ENCODE results near the gene TGFB2. TPM values are rescaled to one million over a fixed set of nuclear protein-coding genes. Genes with fewer than 3 reads are reported as not detected.

The TGFB2 gene
- total RNA-seq, 4 donors from 2014 or later = 0.56 to 2.3 (median 0.86) TPM

DNA sequence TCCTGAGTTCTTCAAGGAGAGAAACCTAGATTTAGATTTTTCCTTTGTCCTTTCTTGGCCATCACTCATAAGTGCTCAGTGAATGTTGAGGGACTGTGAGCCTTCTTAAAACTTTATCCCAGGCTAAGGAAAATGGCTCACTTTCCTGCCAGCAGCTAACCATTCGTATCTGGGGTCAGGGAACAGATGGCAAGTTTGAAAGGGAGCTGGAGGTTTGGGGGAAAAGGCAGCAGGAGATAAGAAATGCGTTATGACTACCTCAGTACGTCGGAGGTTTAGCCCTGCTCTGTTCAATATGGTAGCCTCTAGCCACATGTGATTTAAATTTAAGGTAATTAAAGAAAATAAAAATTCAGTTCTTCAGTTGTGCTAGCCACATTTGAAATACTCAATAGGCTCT is 46.7 kb upstream of the TGFB2 start:
- in situ Hi-C loops (cut with MboI; ENCODE audit: low sequenced_read_pairs in 4 of 4) = no loop called here
- H3K27ac ChIP-seq = no peak overlapping the region

DNA sequence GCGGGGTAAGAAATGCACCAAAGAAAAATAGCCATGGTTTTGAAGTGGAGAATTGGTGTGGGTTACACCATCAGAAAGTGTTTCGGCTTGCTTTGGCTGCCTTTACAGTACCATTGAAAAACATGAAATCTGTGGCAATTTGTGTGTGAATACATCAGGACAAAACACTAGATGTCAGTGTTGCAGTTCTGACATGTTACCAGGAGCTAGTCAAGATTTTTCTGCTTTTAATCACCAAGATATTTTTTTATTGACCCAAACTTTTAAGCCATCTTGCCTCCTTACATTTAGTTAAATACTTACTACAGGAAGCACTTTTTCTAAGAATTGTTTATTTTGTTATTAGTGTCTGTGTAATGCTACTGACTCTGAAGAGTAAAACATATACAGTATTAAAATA is 45.7 kb upstream of the TGFB2 start:
- intact Hi-C loops (cut with DNase I; ENCODE audit: low total_unique reads) = no loop called here
- in situ Hi-C loops (cut with MboI; ENCODE audit: low sequenced_read_pairs in 4 of 4) = no loop called here
- peaks cover 3 to 11% of the 10 kb centered on the region in 2 donors for H3K4me1 ChIP-seq
- H3K9me3 ChIP-seq = no peaks in the 10 kb centered on the region
- H3K36me3 ChIP-seq = no peaks in the 10 kb centered on the region
- ATAC-seq (no peak), DNase-seq (no peak)
- H3K27me3 ChIP-seq = no peaks in the 10 kb centered on the region
- no peak for TF ChIP-seq POLR2A (IDR thresholded peaks at IDR 0.05)
- TF ChIP-seq, protein P1, sequence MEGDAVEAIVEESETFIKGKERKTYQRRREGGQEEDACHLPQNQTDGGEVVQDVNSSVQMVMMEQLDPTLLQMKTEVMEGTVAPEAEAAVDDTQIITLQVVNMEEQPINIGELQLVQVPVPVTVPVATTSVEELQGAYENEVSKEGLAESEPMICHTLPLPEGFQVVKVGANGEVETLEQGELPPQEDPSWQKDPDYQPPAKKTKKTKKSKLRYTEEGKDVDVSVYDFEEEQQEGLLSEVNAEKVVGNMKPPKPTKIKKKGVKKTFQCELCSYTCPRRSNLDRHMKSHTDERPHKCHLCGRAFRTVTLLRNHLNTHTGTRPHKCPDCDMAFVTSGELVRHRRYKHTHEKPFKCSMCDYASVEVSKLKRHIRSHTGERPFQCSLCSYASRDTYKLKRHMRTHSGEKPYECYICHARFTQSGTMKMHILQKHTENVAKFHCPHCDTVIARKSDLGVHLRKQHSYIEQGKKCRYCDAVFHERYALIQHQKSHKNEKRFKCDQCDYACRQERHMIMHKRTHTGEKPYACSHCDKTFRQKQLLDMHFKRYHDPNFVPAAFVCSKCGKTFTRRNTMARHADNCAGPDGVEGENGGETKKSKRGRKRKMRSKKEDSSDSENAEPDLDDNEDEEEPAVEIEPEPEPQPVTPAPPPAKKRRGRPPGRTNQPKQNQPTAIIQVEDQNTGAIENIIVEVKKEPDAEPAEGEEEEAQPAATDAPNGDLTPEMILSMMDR (IDR thresholded peaks at IDR 0.05 in 4 of 5, conservative IDR thresholded peaks at IDR 0.05 in 1 of 5) = peak in 2 of 5 experiments; percentile 13 to 36
- no peak overlapping the region for H3K4me3 ChIP-seq
- H3K27ac ChIP-seq = no peak overlapping the region

More for the DNA sequence above, 46.7 kb upstream of the TGFB2 start:
- DNase-seq = no peak
- intact Hi-C loops (cut with DNase I; ENCODE audit: low total_unique reads) = no loop called here
- Histone ChIP-seq H3K27me3 (no peaks in the 10 kb centered on the region), H3K4me3 (no peak overlapping the region), H3K9me3 (no peaks in the 10 kb centered on the region), H3K4me1 (peaks cover 3 to 9% of the 10 kb centered on the region in 2 donors), H3K36me3 (no peaks in the 10 kb centered on the region)
- no peak for ATAC-seq
- TF ChIP-seq, protein P1 (IDR thresholded peaks at IDR 0.05 in 4 of 5, conservative IDR thresholded peaks at IDR 0.05 in 1 of 5) = no peak
- no peak for TF ChIP-seq POLR2A (IDR thresholded peaks at IDR 0.05)

DNA sequence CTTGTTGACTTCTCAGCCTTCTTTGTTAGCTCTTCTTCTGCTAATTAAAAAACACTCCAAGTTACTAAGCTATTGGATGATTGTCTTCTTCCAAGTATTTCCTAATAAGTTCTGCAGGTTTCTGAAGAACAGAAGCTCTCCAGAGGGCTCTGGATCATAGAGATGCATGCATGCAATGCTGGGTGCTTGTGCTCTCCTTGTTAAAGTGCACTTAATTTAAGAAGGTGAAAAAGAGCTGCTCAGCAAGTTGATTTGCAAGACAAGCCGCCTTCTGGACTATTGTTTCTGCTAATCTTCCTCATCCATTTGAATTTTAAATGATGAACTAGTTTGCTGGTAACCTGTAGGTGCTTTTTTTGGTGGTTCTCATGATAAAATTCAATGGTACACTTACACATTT is 43.9 kb upstream of the TGFB2 start:
- in situ Hi-C loops (cut with MboI; ENCODE audit: low sequenced_read_pairs in 4 of 4) (no loop called here), intact Hi-C loops (cut with DNase I; ENCODE audit: low total_unique reads) (no loop called here)
- DNase-seq (no peak), ATAC-seq (no peak)
- peaks cover 3 to 16% of the 10 kb centered on the region in 2 donors for H3K4me1 ChIP-seq
- H3K36me3 ChIP-seq = peaks cover 0 to 2% of the 10 kb centered on the region in 2 donors
- TF ChIP-seq POLR2A (IDR thresholded peaks at IDR 0.05) = no peak
- no peak overlapping the region for H3K27ac ChIP-seq
- H3K9me3 ChIP-seq = no peaks in the 10 kb centered on the region
- no peak overlapping the region for H3K4me3 ChIP-seq
- no peaks in the 10 kb centered on the region for H3K27me3 ChIP-seq

DNA sequence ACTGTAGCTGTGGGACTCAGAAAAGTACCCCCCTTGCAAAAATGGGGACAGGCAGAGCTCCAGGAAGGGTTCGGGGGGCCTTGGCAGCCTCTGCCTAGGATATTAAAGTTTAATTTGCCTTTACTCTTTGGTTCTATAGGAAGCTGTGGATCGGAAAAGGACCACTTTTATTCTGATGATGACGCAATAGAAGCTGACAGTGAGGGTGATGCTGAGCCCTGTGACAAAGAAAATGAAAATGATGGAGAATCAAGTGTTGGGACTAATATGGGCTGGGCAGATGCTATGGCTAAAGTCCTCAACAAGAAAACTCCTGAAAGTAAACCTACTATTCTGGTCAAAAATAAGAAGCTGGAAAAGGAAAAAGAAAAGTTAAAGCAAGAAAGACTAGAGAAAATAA is 43.0 kb upstream of the TGFB2 start:
- TF ChIP-seq, protein P1 (IDR thresholded peaks at IDR 0.05 in 4 of 5, conservative IDR thresholded peaks at IDR 0.05 in 1 of 5) = no peak
- TF ChIP-seq POLR2A (IDR thresholded peaks at IDR 0.05) = no peak
- H3K36me3 ChIP-seq = peaks cover 0 to 7% of the 10 kb centered on the region in 2 donors
- no peak for DNase-seq
- H3K27ac ChIP-seq = no peak overlapping the region
- peaks cover 3 to 13% of the 10 kb centered on the region in 2 donors for H3K4me1 ChIP-seq
- intact Hi-C loops (cut with DNase I; ENCODE audit: low total_unique reads) (no loop called here), in situ Hi-C loops (cut with MboI; ENCODE audit: low sequenced_read_pairs in 4 of 4) (no loop called here)
- no peaks in the 10 kb centered on the region for H3K27me3 ChIP-seq
- no peak for ATAC-seq
- no peak overlapping the region for H3K4me3 ChIP-seq
- no peaks in the 10 kb centered on the region for H3K9me3 ChIP-seq

DNA sequence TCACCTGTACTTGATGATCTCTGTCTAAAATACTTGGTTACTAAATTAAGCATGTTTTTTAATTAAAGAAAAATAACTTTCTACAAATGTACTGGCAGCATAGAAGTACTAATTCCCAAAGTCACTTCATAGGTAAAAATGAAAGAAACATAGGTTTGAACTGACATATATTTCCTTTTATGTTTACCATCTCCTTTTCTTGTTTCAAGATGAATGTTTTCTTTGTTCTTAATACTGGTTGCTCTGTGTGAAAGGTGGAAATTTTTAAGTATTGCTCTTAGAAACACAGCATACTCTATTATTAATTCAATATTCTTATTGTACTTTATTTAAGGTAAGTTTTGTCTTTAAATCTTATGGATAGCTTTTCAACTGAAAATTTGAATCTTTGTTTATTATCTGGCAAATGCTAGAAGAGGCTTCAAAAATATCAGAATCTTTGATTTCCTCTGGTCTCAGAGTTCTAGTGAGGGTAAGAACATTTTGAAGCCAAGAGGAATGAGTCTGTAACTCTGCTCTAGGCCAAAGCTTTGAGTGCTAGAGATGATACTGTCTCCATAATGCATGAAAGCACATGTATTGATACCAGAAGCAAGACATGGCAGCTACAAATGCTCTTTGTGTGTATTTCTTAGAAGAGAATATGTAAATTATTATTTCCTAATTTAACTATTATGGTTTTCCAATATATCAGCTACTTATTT is 41.8 kb upstream of the TGFB2 start:
- no peaks in the 10 kb centered on the region for H3K9me3 ChIP-seq
- ATAC-seq = no peak
- intact Hi-C loops (cut with DNase I; ENCODE audit: low total_unique reads) (no loop called here), in situ Hi-C loops (cut with MboI; ENCODE audit: low sequenced_read_pairs in 4 of 4) (no loop called here)
- TF ChIP-seq POLR2A (IDR thresholded peaks at IDR 0.05) = no peak
- TF ChIP-seq, protein P1 (IDR thresholded peaks at IDR 0.05 in 4 of 5, conservative IDR thresholded peaks at IDR 0.05 in 1 of 5) = no peak
- no peaks in the 10 kb centered on the region for H3K27me3 ChIP-seq
- no peak for DNase-seq
- H3K4me3 ChIP-seq = no peak overlapping the region
- peaks cover 0 to 7% of the 10 kb centered on the region in 2 donors for H3K36me3 ChIP-seq
- H3K27ac ChIP-seq = no peak overlapping the region
- peaks cover 3 to 12% of the 10 kb centered on the region in 2 donors for H3K4me1 ChIP-seq
